CD14-positive monocyte (primary cell): ENCODE measurements around the gene NIT1. TPM values are rescaled to one million over a fixed set of nuclear protein-coding genes. Genes with fewer than 3 reads are reported as not detected.

Source experiments
- DNase-seq, 3 donors: peaks; one replicate each; pipeline ENCODE4 v3.0.0-alpha.2; 2011 to 2022
- H2AFZ ChIP-seq: 2 replicates; pipeline ENCODE4 v1.6.0; 2012; ENCODE audit warnings: mild to moderate bottlenecking, low read depth, low read length, inconsistent platforms; ENCODE audit not compliant: insufficient read depth, poor library complexity, severe bottlenecking
- H3K27ac ChIP-seq, 2 donors: 1 replicate in 1 of 2; 2 replicates in 1 of 2; pipeline ENCODE4 v1.5.1; 2012 to 2013; ENCODE audit warnings: low read length in 2 of 2, control low read depth in 1 of 2, inconsistent platforms in 1 of 2, low read depth in 1 of 2, mild to moderate bottlenecking in 1 of 2
- H3K27me3 ChIP-seq, 2 donors: one replicate each; pipeline versions ENCODE4 v1.6.0 to v1.6.1; 2011 to 2013; ENCODE audit warnings: low read length in 2 of 2; ENCODE audit not compliant: control insufficient read depth in 2 of 2, insufficient read depth in 2 of 2
- H3K36me3 ChIP-seq, 2 donors: replicated peaks in 1 of 2; 1 replicate in 1 of 2; 2 replicates in 1 of 2; pipeline versions ENCODE4 v1.5.1 to v1.6.1; 2012 to 2013; ENCODE audit warnings: low read length in 2 of 2, control low read depth in 1 of 2, inconsistent platforms in 1 of 2, mild to moderate bottlenecking in 1 of 2; ENCODE audit not compliant: insufficient read depth in 2 of 2, control insufficient read depth in 1 of 2
- H3K4me1 ChIP-seq, 2 donors: 1 replicate in 1 of 2; 2 replicates in 1 of 2; pipeline versions ENCODE4 v1.5.1 to v1.6.1; 2012 to 2013; ENCODE audit warnings: low read length in 2 of 2, control low read depth in 1 of 2, inconsistent platforms in 1 of 2, mild to moderate bottlenecking in 1 of 2, moderate library complexity in 1 of 2; ENCODE audit not compliant: insufficient read depth in 2 of 2, control insufficient read depth in 1 of 2
- H3K4me2 ChIP-seq: replicated peaks from 2 replicates; pipeline ENCODE3; 2012; ENCODE audit warnings: low read length, moderate library complexity, mild to moderate bottlenecking; ENCODE audit not compliant: poor library complexity, severe bottlenecking; ENCODE audit errors: extremely low read depth
- H3K4me3 ChIP-seq, 3 experiments: fragments of 200-600 bp in 1 of 3; sonication (generic) in 1 of 3; replicated peaks in 1 of 3; 1 replicate in 2 of 3; 2 replicates in 1 of 3; pipeline ENCODE4 v1.5.1; 2011 to 2013; ENCODE audit warnings: low read length in 3 of 3, mild to moderate bottlenecking in 3 of 3, control low read depth in 2 of 3, low read depth in 2 of 3, inconsistent platforms in 1 of 3, moderate library complexity in 1 of 3
- H3K79me2 ChIP-seq: 2 replicates; pipeline ENCODE4 v1.6.0; 2012; ENCODE audit warnings: mild to moderate bottlenecking, control low read depth, inconsistent platforms, low read length, moderate library complexity; ENCODE audit not compliant: insufficient read depth
- H3K9ac ChIP-seq: 2 replicates; pipeline ENCODE4 v1.6.0; 2017; ENCODE audit warnings: low read length, mild to moderate bottlenecking; ENCODE audit not compliant: insufficient read depth, poor library complexity, severe bottlenecking
- H3K9me3 ChIP-seq, 2 donors: replicated peaks in 1 of 2; 1 replicate in 1 of 2; 2 replicates in 1 of 2; pipeline versions ENCODE4 v1.5.1 to v1.6.1; 2012 to 2013; ENCODE audit warnings: low read length in 2 of 2, control low read depth in 1 of 2; ENCODE audit not compliant: control insufficient read depth in 1 of 2, insufficient read depth in 1 of 2
- H4K20me1 ChIP-seq: 2 replicates; pipeline ENCODE4 v1.6.0; 2012; ENCODE audit warnings: mild to moderate bottlenecking, low read length, control low read depth, moderate library complexity; ENCODE audit not compliant: insufficient read depth
- H3K27ac Mint-ChIP-seq, 7 donors: one replicate each; pipeline ENCODE4 v1.8.0; 2020; ENCODE audit warnings: mild to moderate bottlenecking in 7 of 7, mixed read lengths in 7 of 7, moderate library complexity in 6 of 7, inconsistent platforms in 2 of 7
- H3K27me3 Mint-ChIP-seq, 3 donors: one replicate each; pipeline ENCODE4 v1.8.0; 2021 to 2022; ENCODE audit warnings: low read depth in 3 of 3, mild to moderate bottlenecking in 3 of 3, mixed read lengths in 3 of 3, moderate library complexity in 3 of 3, inconsistent platforms in 1 of 3
- H3K36me3 Mint-ChIP-seq, 2 donors: one replicate each; pipeline ENCODE4 v1.8.0; 2020; ENCODE audit warnings: mixed read lengths in 2 of 2, inconsistent platforms in 1 of 2, mild to moderate bottlenecking in 1 of 2
- H3K4me1 Mint-ChIP-seq: one replicate; pipeline ENCODE4 v1.8.0; 2020; ENCODE audit warnings: mild to moderate bottlenecking, mixed read lengths
- H3K4me3 Mint-ChIP-seq, 2 donors: one replicate each; pipeline ENCODE4 v1.8.0; 2020; ENCODE audit warnings: mild to moderate bottlenecking in 2 of 2, mixed read lengths in 2 of 2, moderate library complexity in 1 of 2
- H3K9me3 Mint-ChIP-seq, 7 donors: one replicate each; pipeline ENCODE4 v1.8.0; 2020 to 2022; ENCODE audit warnings: mixed read lengths in 7 of 7, mild to moderate bottlenecking in 6 of 7, moderate library complexity in 6 of 7, inconsistent platforms in 2 of 7
- CTCF ChIP-seq: fragments of 200-600 bp; IDR thresholded peaks from one replicate; pipeline ENCODE4 v1.8.0; 2022; ENCODE audit warnings: antibody characterized with exemption, mild to moderate bottlenecking
- WGBS: methylation state at CpG from one replicate; pipeline ENCODE4 v1.1.5; 2013; ENCODE audit warnings: missing lambda C conversion rate; ENCODE audit not compliant: insufficient coverage; 5-methylcytosine and 5-hydroxymethylcytosine counted together
- intact Hi-C, 2 donors: fragments of 100-400 bp; cut with micrococcal nuclease; formaldehyde crosslinking; loops; one replicate each; pipeline versions ENCODE4 v1.15.0 to v1.15.1; 2023
- polyA plus RNA-seq, 3 donors: library from polyadenylated mRNA; depleted of rRNA in 1 of 3; unstranded in 2 of 3; stranded (reverse) in 1 of 3; fragments of 300-500 nt in 2 of 3; fragments of >200 nt in 1 of 3; fragmentation: Illumina TruSeq in 2 of 3; gene quantifications; 1 replicate in 2 of 3; 2 replicates in 1 of 3; pipeline ENCODE4 v1.2.3, GENCODE V29; 2012 to 2021

Gene NIT1
- polyA plus RNA-seq, 3 donors: 28.4 to 84.7 (median 35.7) TPM

DNA sequence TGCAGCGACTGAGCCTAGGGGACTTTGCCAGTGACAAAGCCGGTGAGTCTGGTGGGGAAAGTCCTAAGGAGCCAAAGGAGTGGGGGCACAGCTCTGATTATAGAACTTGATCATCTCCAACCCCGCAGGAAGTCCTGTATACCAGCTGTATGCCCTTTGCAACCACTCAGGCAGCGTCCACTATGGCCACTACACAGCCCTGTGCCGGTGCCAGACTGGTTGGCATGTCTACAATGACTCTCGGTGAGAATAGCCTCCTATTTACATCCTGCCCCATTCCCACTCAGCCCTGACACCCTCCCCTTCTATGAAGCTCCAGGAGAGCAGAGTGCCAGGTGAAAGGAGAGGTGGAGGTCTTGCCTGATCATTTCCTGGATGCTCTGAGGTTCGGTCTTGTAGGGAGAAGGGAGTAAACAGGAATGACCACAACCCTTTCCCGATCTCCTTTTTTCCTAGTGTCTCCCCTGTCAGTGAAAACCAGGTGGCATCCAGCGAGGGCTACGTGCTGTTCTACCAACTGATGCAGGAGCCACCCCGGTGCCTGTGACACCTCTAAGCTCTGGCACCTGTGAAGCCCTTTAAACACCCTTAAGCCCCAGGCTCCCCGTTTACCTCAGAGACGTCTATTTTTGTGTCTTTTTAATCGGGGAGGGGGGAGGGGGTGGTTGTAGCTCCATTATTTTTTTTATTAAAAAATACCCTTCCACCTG lies 47.2 kb downstream of the NIT1 start:
- Histone ChIP-seq H3K9me3 (no peaks in the 10 kb centered on the region), H3K4me1 (peaks cover 24 to 37% of the 10 kb centered on the region in 2 donors), H3K36me3 (peaks cover 21 to 55% of the 10 kb centered on the region in 2 donors), H2AFZ (peak overlapping the region; percentile 89), H3K79me2 (peaks cover 13% of the 10 kb centered on the region), H3K27me3 (no peaks in the 10 kb centered on the region), H3K9ac (peak overlapping the region; percentile 85), H3K27ac (peak overlapping the region; percentile 91 to 98), H3K4me3 (peak overlapping the region; percentile 33 to 75 (median 73)), H3K4me2 (peak overlapping the region; percentile 78), H4K20me1 (no peaks in the 10 kb centered on the region)
- peak overlapping the region in 1 of 2 donors; percentile 83 for H3K4me3 Mint-ChIP-seq
- DNase-seq: no peak
- H3K27me3 Mint-ChIP-seq: peaks cover 0 to 2% (median 0%) of the 10 kb centered on the region in 3 donors
- no peaks in the 10 kb centered on the region for H3K9me3 Mint-ChIP-seq
- H3K4me1 Mint-ChIP-seq: peaks cover 45% of the 10 kb centered on the region
- peaks cover 49 to 66% of the 10 kb centered on the region in 2 donors for H3K36me3 Mint-ChIP-seq
- intact Hi-C loops: no loop called here
- no peak for TF ChIP-seq CTCF
- 88% methylated on average over 6 of the region's 14 CpGs for WGBS
- peak overlapping the region; percentile 95 to 99 (median 97) for H3K27ac Mint-ChIP-seq

- H3K36me3 Mint-ChIP-seq: peaks cover 55 to 67% of the 10 kb centered on the region in 2 donors
- peak within 1 kb of the TSS; percentile 89 for H2AFZ ChIP-seq
- DNase-seq: peak; percentile 95 to 97 (median 96)
- H3K4me2 ChIP-seq: peak within 1 kb of the TSS; percentile 78
- H3K27me3 Mint-ChIP-seq: peaks cover 0 to 2% (median 0%) of the 10 kb centered on the region in 3 donors
- intact Hi-C loops: no loop called here
- WGBS: 0% methylated on average over 37 of the region's 54 CpGs
- peaks cover 38% of the 10 kb centered on the region for H3K4me1 Mint-ChIP-seq
- peak within 1 kb of the TSS; percentile 91 to 98 for H3K27ac ChIP-seq
- peak within 1 kb of the TSS; percentile 83 to 94 for H3K4me3 Mint-ChIP-seq
- H3K4me3 ChIP-seq: peak within 1 kb of the TSS; percentile 33 to 75 (median 73)
- H3K9me3 ChIP-seq: no peaks in the 10 kb centered on the region
- peaks cover 4% of the 10 kb centered on the region for H3K79me2 ChIP-seq
- H4K20me1 ChIP-seq: no peaks in the 10 kb centered on the region
- no peaks in the 10 kb centered on the region for H3K9me3 Mint-ChIP-seq
- H3K27ac Mint-ChIP-seq: peak within 1 kb of the TSS; percentile 95 to 99 (median 97)
- H3K36me3 ChIP-seq: peaks cover 29 to 62% of the 10 kb centered on the region in 2 donors
- no peaks in the 10 kb centered on the region for H3K27me3 ChIP-seq
- peak; percentile 56 for TF ChIP-seq CTCF
- peak within 1 kb of the TSS; percentile 85 for H3K9ac ChIP-seq
- H3K4me1 ChIP-seq: peaks cover 21 to 28% of the 10 kb centered on the region in 2 donors
Observed at GRCh38 chr1:161165742-161166668, 48.1 kb downstream of the NIT1 start, which contains the start of gene PPOX. PPOX (plus strand) TSS chr1:161166426; CDS start chr1:161166848, 422 bp downstream.
